Stimulated activated CD8-positive, alpha-beta memory T cell treated with anti-CD3 and anti-CD28 coated beads, Interleukin-7, amount 100 ng/mL, for 48 hours (primary cell): ENCODE measurements around the gene MFN2.
"Not testable (repeated sequence)": the region's sequence is repeated elsewhere in the genome, so short reads cannot be mapped to it uniquely, and the experiment has no call there.

ENCODE experiments used
- DNase-seq, 2 donors: peaks; one replicate each; pipeline ENCODE4 v3.0.0-alpha.2; 2020; ENCODE audit warnings: low read depth in 1 of 2; ENCODE audit errors: extremely low read depth in 1 of 2

MFN2 gene

DNA sequence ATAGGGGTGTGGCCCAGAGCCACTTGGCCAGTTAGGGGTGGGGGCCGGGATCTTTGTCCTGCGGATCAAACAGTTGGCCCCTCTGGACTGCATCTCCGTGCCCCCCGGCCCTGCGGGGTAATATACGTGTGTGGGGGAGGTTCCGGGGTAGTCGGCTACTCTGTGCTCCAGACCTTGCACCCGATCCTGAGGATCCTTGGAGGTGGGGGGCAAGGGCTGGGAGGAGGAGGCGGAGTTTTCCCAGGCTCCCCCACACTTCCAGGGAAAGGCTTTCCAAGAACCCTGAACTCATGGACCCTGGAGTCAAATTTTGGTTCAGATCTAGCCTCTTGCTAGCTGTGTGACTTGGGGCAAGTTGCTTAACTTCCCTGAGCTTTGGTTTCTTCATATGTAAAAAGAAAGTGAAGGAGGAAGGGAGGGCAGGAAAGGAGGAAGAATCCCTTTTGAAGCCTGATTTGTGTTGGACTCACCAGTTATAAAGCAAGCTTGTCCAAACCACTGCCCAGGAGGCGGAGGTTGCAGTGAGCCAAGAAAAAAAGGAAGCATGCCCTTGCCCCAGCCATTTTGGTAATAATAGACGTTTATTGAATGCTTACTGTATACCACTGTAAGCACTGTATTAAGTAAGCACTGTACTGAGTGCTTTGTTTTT lies 39.7 kb downstream of the MFN2 start:
- no peak for DNase-seq

DNA sequence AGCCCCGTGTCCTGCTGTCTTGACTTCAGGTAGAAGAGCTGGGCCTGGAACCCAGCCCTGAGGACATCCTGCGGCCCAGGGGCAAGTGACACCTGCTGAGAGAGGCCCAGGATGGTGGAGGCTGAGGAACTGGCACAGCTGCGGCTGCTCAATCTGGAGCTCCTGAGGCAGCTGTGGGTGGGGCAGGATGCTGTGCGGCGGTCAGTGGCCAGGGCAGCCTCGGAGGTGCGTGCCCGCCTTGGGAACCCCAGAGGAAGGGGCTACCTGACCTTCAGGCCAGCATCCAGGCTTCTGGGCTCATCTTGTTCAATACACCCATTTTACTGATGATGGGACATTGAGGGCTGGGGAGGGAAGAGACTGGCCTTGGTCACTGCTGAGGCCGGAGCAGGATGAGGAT lies 41.4 kb downstream of the MFN2 start:
- no peak for DNase-seq

DNA sequence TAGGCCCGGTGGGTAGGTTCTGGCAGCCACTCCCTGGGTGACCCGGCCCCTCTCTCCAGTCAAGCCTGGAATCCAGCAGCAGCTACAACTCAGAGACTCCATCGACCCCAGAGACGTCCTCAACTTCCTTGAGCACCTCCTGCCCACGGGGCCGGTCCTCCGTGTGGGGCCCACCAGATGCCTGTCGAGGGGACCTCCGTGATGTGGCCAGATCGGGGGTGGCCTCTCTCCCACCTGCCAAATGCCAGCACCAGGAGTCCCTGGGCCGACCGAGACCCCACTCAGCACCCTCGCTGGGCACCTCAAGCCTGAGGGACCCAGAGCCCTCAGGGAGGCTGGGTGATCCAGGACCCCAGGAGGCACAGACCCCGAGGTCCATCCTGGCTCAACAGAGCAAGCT lies 41.8 kb downstream of the MFN2 start:
- no peak for DNase-seq

DNA sequence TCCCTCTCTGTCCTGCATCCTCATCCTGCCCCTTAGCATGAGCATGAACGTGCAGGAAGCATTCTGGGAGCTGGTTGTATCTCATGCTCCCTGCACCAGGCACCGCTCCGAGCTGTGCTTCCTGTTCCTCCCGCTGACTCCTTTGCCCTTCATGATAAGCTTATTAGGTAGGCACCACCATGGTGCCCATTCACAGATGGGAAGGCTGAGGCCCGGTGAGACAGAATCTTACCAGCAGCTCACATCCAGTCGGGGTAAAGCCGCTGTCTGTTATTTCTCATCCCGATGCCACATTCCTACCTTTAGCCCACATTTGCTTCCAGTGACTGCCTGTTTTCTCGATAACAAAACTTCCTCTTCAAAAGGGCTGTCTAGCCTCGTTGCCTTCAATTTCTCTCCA lies 46.3 kb downstream of the MFN2 start:
- DNase-seq: no peak

DNA sequence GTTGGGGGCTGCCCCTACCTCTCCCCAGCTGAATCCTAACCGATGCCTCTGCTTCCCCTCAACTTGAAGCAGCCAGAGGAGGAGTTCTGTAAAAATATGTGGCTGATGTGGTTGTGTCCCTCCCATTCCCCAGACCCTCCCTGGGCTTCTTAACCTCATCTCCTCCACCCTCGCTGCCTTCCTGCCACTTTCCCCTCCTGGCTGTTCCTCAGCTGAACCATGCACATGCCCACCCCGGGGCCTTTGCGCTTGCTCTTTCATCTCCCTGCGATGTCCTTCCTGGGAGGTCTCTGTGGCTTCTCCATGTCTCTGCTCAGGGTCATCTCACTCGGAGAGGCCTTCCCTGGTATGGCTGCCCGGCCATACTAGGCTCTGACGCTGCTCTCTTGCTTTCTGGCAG lies 48.0 kb downstream of the MFN2 start:
- no peak for DNase-seq

DNA sequence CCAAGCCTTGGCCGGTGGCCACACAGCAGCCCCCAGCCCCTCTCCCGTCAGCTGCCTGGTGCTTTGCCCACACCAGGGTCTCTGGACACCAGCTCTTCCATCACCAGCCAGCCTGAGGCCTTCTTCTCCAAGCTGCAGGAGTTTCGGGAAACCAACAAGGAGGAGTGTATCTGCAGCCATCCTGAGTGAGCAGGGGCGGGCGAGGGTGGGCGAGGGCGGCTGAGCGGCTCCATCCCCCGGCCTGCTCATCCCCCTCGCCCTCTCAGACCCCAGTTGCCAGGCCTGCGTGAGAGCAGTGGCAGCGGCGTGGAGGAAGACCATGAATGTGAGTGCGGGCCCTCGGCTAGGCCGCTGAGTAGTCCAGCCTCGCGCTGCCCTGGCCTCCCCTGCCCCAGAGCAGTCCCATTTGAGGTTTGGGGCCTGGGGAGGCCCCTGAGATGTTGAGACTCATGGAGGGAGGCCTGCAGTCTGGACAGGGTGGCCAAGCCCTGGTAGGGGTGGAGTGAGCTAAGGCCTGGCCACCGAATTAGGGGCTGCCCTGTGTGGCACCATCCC lies 48.8 kb downstream of the MFN2 start:
- no peak for DNase-seq

DNA sequence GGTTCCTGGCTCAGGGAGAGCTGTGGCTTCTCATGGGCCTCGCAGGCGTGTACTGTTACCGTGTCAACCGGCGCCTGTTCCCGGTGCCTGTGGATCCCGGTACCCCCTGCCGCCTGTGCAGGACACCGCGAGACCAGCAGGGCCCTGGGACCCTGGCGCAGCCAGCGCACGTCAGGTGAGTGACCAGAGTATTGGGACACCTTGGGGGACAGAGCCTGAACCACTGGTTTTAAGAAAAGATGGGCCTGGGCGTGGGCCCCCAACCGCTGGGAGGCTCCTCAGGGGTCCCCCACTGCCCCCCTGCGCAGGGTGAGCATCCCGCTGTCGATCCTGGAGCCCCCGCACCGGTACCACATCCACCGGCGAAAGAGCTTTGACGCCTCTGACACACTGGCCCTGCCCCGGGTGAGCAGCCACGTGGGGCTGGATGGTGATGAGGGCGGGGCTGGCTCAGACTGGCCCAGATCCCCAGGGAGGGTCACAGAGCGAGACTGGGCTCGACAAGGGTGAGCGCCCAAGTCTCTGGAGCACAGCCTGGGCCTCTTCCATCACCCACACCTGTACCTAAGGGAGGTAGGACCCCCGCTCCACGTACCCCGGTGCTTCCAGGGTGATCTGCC lies 49.6 kb downstream of the MFN2 start:
- no peak for DNase-seq

DNA sequence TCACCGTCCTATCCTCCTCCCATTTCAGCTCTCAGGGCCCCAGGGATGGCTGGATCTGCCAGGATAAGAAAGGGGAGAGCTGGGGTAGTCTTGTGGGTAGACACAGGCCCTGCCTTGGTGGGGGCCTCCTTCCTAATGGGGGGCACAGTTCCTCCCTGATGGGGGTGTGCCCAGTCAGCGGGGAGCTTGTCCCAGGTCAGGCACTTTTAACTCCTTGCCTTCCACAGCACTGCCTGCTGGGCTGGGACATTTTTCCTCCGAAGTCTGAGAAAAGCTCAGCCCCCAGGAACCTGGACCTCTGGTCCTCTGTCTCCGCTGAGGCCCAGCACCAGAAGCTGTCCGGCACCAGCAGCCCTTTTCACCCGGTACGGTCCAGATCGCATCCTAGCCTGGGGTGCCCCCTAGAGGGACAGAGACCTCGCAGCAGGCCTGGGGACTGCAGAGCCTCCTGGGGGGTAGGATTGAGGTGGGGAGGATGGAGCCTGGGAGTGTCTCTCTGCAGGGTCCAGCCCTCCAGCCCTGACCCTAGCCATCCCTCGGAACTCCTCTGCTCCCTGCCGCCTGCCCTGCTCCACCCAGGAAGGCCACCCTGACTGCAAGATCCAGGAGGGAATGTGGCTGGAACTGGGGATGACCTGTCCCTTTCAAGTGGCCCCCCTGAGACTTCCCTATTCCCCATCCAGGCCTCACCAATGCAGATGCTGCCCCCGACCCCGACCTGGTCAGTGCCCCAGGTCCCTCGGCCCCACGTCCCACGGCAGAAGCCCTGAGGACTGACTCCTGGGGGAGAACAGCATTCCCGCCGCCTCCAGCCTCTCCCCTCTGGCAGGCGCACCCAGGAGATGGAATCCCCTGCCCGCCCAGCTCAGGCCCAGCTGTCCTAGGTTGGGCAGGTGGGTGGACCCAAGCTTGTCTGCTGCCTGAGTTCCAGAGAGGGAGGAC lies 51.1 kb downstream of the MFN2 start:
- DNase-seq: no peak

DNA sequence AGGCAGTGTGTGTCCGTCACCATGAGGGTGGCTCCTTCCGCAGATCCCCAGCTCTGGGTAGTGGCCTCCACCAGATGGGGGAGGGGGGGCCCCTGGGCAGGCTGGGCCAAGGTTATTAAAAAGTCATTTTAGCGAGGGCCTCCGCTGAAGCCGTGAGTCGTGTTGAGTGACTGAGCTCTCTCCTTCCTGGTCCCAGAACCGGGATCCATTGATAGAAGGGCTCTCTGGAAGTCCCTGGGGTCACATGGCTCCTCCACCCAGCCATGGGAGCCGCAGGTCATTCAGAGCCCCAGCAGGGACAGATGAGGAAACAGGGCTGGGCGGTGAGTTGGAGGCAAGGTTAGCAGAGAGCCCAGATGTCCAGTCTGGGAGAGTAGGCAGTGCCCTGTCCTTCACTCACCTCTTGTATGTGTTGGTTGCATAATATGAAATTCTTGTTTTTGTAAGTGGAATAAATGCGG lies 51.9 kb downstream of the MFN2 start:
- no peak for DNase-seq

DNA sequence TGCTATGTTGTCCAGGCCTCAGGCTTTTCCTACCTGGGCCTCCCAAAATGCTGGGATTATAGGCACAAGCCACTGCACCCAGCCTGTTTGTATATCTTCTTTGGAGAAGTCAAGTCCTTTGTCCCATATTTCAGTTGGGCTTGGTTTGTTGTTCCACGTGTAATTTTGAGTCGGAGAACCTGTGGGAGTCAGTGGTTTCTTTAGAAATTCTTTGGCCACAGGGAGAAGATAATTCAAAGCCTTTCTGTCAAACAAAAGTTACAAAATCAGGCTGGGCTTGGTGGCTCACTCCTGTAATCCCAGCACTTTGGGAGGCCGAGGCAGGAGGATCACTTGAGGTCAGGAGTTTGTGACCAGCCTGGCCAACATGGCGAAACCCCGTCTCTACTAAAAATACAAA lies 53.2 kb downstream of the MFN2 start:
- not testable (repeated sequence) for DNase-seq

DNA sequence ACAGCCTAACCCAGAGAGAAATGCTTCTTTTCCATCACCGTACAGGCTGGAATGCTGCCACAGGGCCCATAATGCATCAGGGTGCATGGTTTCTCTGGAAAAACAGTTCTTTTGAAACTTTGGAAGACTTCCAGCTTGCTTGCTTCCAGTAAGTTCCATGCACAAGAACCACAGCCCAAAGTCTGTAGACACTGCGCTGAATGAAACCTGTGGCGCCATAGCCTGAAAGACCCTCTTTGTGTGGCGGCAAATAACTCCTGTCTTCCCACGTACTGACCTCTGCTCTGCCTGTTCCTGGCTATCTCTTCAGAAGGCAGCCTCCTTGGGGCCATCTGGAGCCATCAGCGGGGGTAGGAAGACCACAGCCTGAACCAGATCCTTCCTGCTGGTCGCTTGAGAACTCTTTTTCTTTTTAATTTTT lies 54.1 kb downstream of the MFN2 start:
- DNase-seq: no peak

DNA sequence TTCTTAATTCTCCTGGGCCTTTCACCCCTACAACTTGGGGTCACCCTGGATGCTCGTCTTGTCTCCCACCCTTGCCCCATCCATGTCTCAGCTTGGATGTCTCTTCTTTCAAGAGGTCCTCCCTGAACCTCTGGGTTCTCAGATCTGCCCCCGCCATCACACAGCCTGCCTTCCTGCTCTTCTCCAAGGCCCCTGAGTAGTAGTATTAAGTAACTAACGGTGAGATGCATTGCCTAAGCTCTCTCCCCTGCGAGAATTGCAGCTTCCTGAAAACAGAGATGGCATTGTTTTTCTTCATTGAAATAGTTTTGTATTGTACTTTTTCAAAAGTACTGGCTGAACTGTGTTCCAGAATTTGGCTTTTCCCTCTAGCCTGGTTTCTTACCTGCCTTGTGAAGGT lies 55.1 kb downstream of the MFN2 start:
- no peak for DNase-seq

DNA sequence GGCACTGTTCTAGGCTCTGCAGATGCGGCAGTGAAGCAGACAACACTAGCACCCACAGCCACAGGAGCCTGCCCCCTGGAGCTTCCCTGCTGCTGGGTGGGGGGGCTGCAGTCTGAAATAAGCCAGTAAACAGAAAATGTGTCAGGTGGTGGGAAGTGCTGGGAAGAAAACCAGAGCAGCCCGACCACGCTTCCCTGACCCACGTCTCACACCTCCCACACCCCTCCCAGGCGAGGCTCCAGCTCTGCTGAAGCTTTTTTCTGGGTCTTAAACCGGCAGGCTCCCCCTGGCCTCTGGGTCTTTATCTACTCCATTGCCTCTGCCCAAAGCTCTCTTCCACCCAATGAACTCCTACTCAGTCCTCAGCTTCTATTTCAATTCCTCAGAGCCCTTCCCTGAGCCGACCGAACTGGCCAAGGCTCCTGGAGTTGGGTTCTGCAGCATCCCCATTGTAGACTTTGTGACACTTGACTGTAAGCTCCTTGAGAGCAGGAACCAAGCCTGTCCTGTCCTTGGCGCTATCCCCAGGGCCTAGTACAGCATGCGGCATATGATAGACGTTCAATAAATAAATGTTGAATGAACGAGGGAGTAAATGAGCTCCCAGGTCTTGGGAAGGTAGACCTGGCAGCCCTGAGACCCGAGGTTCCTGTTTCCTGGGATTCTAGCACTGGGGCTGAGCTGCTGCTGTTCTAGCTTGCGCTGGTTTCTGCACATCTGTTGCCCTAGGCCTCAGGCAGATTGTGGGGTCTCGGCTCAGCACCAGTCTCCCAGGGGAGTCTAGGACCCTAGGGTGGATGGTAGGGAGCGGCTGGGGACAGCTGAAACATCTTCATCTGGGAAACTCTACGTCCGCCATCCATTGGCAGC lies 57.5 kb downstream of the MFN2 start:
- no peak for DNase-seq

DNA sequence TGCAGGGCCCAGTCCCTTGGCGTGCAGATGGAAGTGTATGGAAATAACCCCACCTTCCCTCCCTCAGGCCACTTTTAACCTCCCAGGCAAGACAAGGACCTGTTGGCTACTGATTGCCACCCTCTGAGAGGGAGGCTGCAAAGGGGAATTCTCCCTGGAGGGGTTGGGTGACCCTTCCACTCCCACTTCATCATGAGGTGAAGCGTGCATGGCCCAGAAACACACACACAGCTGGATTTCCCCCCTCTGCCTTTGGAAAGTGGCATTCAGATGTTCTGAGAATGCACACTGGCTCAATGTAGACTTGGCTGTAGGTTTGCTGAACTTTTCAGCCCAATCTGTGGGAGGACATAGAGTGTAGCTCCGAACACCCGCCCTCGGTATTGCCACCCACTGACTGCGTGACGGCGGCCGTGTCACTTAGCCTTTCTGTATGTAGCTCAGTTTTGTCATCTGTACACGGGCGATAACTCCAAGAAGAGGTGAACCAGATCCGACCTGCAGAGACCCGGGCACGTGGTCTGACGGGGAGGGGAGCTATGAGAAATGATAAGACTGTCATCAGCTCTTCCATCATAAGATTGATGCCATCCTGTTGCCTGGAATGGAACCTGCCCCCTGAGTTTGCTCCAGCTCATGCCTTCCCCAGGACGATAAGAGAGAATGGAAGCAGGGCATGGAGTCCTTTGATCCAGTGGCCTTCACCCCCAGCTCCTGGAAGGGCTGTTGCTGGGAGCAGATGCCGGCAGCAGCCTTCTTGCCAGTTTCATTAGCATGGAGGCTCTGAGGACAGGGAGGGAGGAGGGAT lies 58.3 kb downstream of the MFN2 start:
- DNase-seq: no peak

DNA sequence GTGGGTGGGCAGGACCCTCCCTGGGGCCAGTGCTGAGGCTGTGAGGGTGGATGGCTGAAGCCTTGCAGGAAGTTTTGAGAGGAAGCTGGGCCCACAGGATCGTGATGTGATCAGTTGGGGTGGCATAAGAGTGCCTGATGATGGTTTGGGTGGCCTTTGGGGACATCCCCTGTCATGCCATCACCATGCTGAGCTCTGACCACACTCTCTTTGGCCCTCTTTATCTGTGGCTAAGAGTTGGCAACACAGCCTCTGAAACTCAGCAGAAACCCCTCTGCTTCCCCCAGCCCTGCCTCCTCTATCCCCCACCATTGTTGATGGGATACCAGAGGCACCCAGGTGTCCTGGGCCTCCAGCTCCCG lies 58.9 kb downstream of the MFN2 start:
- DNase-seq: no peak

DNA sequence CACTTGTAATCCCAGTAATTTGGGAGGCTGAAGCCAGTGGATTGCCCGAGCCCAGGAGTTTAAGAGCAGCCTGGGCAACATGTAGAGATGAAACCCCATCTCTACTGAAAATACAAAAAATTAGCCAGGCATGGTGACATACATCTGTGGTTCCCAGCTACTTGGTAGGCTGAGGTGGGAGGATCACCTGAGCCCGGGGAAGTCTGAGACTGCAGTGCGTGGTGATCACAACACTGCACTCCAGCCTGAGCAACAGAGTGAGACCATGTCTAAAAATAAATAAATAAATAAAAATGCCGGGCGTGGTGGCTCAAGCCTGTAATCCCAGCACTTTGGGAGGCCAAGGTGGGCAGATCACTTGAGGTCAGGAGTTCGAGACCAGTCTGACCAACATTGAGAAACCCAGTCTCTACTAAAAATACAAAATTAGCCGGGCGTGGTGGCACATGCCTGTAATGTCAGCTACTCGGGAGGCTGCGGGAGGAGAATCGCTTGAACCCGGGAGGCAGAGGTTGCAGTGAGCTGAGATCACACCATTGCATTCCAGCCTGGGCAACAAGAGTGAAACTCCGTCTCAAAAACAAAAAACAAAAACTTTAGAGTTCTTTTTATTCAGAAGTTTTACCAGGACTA lies 59.7 kb downstream of the MFN2 start:
- not testable (repeated sequence) for DNase-seq

DNA sequence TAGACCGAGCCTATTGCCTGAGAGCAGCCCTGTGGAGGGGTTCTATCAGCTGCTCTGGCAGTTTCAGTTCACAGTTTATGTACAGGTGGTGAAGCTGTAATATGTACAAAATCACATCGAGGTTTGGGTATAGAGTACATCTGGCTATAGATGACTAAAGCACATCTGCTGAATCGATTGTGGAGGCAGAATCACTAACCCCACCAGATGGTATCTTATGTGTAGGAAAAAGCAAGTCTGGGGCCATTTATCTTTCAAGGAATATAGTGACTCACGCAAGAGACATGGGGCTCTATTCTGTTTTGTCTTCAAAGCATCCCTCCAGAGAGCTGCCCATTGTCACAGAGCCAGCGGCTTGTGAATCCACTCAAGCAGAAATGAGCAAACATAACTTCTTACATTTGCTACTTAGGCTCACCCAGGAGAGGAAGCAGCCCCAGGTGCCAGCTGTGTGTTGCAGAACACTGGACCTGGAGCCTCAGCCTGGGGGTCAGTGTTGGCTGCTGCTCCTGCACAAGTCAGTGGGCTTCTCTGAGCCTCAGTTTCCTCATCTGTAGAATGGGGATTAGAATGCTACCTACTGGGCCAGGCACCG lies 60.3 kb downstream of the MFN2 start:
- peak in 1 of 2 donors; percentile 37 for DNase-seq

DNA sequence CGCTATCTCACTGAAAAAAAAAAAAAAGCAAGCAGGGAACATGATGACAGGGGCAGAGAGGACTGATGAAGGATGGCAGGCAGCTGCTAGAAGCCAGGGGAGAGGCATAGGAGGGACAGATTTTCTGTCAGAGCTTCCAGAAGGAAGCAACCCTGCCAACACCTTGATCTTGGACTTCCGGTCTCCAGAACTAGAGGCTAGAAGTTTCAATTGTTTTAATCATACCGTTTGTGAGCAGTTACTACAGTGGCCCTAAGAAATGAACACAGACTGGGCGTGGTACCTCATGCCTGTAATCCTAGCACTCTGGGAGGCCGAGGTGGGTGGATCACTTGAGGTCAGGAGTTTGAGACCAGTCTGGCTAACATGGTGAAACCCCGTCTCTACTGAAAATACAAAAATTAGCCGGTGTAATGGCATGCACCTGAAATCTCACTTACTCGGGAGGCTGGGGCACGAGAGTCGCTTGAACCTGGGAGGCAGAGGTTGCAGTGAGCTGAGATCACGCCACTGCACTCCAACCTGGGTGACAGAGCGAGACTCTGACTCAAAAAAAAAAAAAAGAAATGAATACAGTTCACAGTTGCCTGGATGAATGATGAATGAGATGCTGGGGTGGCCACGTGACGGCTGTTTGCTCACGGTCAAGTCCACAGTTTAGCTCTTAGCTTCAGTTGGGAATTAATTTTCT lies 64.1 kb downstream of the MFN2 start:
- DNase-seq: not testable (repeated sequence)
